HepG2 (cell line): ENCODE results near the gene TNN. TPM values are rescaled to one million over a fixed set of nuclear protein-coding genes. Genes with fewer than 3 reads are reported as not detected.

ENCODE experiments used
- DPF2 ChIP-seq: sonication (generic); formaldehyde crosslinking; IDR thresholded peaks from 2 replicates; pipeline ENCODE4 v1.4.0; 2020; ENCODE audit warnings: mild to moderate bottlenecking, low read depth, missing genetic modification reagents, borderline replicate concordance
- EEA1 ChIP-seq: sonication (generic); formaldehyde crosslinking; IDR thresholded peaks from 2 replicates; pipeline ENCODE4 v1.5.1; 2020; ENCODE audit warnings: mild to moderate bottlenecking, missing genetic modification reagents, borderline replicate concordance
- FOXJ3 ChIP-seq: sonication (generic); formaldehyde crosslinking; IDR thresholded peaks from 2 replicates; pipeline ENCODE4 v1.4.0; 2020; ENCODE audit warnings: missing genetic modification reagents, mild to moderate bottlenecking, borderline replicate concordance
- FOXK2 ChIP-seq: fragments of 450-650 bp; IDR thresholded peaks from 2 replicates; pipeline ENCODE4 v1.6.1; 2016
- MIER3 ChIP-seq: IDR thresholded peaks from 2 replicates; pipeline ENCODE4 v1.6.1; 2016; ENCODE audit warnings: missing compliant biosample characterization, borderline replicate concordance
- MYC ChIP-seq: sonication (generic); formaldehyde crosslinking; IDR thresholded peaks from 2 replicates; pipeline ENCODE4 v1.9.0; 2021; ENCODE audit warnings: missing genetic modification reagents, borderline replicate concordance
- POLR2AphosphoS5 ChIP-seq: IDR thresholded peaks from 2 replicates; pipeline ENCODE4 v1.6.1; 2012; ENCODE audit warnings: low read depth, low read length
- SALL1 ChIP-seq: sonication (generic); formaldehyde crosslinking; IDR thresholded peaks from 2 replicates; pipeline ENCODE4 v1.8.0; 2022; ENCODE audit warnings: mild to moderate bottlenecking, missing genetic modification reagents
- SALL2 ChIP-seq: sonication (generic); formaldehyde crosslinking; IDR thresholded peaks from 2 replicates; pipeline ENCODE4 v1.8.1; 2023; ENCODE audit warnings: mild to moderate bottlenecking, missing genetic modification reagents, inconsistent platforms
- TAF1 ChIP-seq: sonication (generic); formaldehyde crosslinking; IDR thresholded peaks from 2 replicates; pipeline ENCODE4 v1.4.0; 2020; ENCODE audit warnings: missing genetic modification reagents
- TCF7L2 ChIP-seq: IDR thresholded peaks from 2 replicates; pipeline ENCODE4 v1.6.1; 2011; ENCODE audit warnings: mild to moderate bottlenecking, low read depth, low read length, moderate library complexity
- TRAFD1 ChIP-seq: sonication (generic); formaldehyde crosslinking; IDR thresholded peaks from 2 replicates; pipeline ENCODE4 v1.5.1; 2020; ENCODE audit warnings: missing genetic modification reagents, mild to moderate bottlenecking, borderline replicate concordance
- ZC3H13 ChIP-seq: sonication (generic); formaldehyde crosslinking; IDR thresholded peaks from 2 replicates; pipeline ENCODE4 v1.8.1; 2023; ENCODE audit warnings: mild to moderate bottlenecking, missing genetic modification reagents, moderate library complexity
- ZNF138 ChIP-seq: sonication (generic); formaldehyde crosslinking; IDR thresholded peaks from 2 replicates; pipeline ENCODE4 v1.5.0; 2020; ENCODE audit warnings: mild to moderate bottlenecking, low read depth, missing genetic modification reagents
- ZNF446 ChIP-seq: sonication (generic); formaldehyde crosslinking; IDR thresholded peaks from 2 replicates; pipeline ENCODE4 v1.5.0; 2020; ENCODE audit warnings: mild to moderate bottlenecking, missing genetic modification reagents
- ZNF878 ChIP-seq: sonication (generic); formaldehyde crosslinking; IDR thresholded peaks from 2 replicates; pipeline ENCODE4 v1.8.1; 2023; ENCODE audit warnings: mild to moderate bottlenecking, missing genetic modification reagents, moderate library complexity
- polyA plus RNA-seq, 8 experiments: library from polyadenylated mRNA; depleted of rRNA in 3 of 8; stranded (reverse) in 7 of 8; unstranded in 1 of 8; fragments of >200 nt; fragmentation: Illumina TruSeq in 4 of 8; extraction: Trizol in 4 of 8; gene quantifications; 2 replicates each; pipeline versions ENCODE4 v1.2.1 to v1.2.3, GENCODE V29; 2011 to 2016; ENCODE audit warnings: low read depth in 4 of 8, missing spikeins in 1 of 8, mixed read lengths in 1 of 8; ENCODE audit not compliant: insufficient read depth in 1 of 8
- total RNA-seq, 5 experiments: library from RNA; depleted of rRNA; stranded (reverse); fragments of >200 nt; fragmentation: Illumina TruSeq; extraction: Trizol; gene quantifications; 2 replicates each; pipeline ENCODE4 v1.2.3, GENCODE V29; 2016; ENCODE audit warnings: low read depth in 1 of 5
- TF ChIP-seq, protein P1 (sequence below): sonication (generic); formaldehyde crosslinking; IDR thresholded peaks from 2 replicates; pipeline ENCODE4 v1.4.0; 2020; ENCODE audit warnings: missing genetic modification reagents, borderline replicate concordance
- TF ChIP-seq, protein P2 (sequence below): IDR thresholded peaks from 2 replicates; pipeline ENCODE4 v1.6.1; 2018; ENCODE audit warnings: missing genetic modification reagents
- TF ChIP-seq, protein P3 (sequence below): sonication (generic); formaldehyde crosslinking; IDR thresholded peaks from 2 replicates; pipeline ENCODE4 v1.5.0; 2020; ENCODE audit warnings: missing genetic modification reagents

Gene TNN
- total and polyA plus RNA-seq, 2 of the 13 experiments (the other 11 are each of a cell fraction or from before 2014, with no cell fraction given), result not detected

GRCh38 chr1:175023043-175023921 is 44.4 kb upstream of the TNN start, which contains the start of gene MRPS14 (continued):
- no peak for TF ChIP-seq DPF2 (CRISPR knock-in tag)
- TF ChIP-seq POLR2AphosphoS5, result peak; percentile 93
- no peak for TF ChIP-seq ZNF138 (CRISPR knock-in tag)
- TF ChIP-seq SALL2, result 0 out of 2 replicates have a peak, but pooled peaks have one; percentile 52
- TF ChIP-seq, protein P1, sequence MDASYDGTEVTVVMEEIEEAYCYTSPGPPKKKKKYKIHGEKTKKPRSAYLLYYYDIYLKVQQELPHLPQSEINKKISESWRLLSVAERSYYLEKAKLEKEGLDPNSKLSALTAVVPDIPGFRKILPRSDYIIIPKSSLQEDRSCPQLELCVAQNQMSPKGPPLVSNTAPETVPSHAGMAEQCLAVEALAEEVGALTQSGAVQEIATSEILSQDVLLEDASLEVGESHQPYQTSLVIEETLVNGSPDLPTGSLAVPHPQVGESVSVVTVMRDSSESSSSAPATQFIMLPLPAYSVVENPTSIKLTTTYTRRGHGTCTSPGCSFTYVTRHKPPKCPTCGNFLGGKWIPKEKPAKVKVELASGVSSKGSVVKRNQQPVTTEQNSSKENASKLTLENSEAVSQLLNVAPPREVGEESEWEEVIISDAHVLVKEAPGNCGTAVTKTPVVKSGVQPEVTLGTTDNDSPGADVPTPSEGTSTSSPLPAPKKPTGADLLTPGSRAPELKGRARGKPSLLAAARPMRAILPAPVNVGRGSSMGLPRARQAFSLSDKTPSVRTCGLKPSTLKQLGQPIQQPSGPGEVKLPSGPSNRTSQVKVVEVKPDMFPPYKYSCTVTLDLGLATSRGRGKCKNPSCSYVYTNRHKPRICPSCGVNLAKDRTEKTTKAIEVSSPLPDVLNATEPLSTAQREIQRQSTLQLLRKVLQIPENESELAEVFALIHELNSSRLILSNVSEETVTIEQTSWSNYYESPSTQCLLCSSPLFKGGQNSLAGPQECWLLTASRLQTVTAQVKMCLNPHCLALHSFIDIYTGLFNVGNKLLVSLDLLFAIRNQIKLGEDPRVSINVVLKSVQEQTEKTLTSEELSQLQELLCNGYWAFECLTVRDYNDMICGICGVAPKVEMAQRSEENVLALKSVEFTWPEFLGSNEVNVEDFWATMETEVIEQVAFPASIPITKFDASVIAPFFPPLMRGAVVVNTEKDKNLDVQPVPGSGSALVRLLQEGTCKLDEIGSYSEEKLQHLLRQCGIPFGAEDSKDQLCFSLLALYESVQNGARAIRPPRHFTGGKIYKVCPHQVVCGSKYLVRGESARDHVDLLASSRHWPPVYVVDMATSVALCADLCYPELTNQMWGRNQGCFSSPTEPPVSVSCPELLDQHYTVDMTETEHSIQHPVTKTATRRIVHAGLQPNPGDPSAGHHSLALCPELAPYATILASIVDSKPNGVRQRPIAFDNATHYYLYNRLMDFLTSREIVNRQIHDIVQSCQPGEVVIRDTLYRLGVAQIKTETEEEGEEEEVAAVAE, result peak; percentile 79
- TF ChIP-seq TRAFD1 (CRISPR knock-in tag), result no peak
- TF ChIP-seq, protein P2, sequence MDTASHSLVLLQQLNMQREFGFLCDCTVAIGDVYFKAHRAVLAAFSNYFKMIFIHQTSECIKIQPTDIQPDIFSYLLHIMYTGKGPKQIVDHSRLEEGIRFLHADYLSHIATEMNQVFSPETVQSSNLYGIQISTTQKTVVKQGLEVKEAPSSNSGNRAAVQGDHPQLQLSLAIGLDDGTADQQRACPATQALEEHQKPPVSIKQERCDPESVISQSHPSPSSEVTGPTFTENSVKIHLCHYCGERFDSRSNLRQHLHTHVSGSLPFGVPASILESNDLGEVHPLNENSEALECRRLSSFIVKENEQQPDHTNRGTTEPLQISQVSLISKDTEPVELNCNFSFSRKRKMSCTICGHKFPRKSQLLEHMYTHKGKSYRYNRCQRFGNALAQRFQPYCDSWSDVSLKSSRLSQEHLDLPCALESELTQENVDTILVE (CRISPR knock-in tag), result peak; percentile 79; the same call in 1 of the 2 replicates
- TF ChIP-seq, protein P3, sequence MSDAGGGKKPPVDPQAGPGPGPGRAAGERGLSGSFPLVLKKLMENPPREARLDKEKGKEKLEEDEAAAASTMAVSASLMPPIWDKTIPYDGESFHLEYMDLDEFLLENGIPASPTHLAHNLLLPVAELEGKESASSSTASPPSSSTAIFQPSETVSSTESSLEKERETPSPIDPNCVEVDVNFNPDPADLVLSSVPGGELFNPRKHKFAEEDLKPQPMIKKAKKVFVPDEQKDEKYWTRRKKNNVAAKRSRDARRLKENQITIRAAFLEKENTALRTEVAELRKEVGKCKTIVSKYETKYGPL (CRISPR knock-in tag), result 0 out of 2 replicates have a peak, but pooled peaks have one; percentile 47
- peak; percentile 88 for TF ChIP-seq TAF1
- peak; percentile 43; the same call in 1 of the 2 replicates for TF ChIP-seq FOXK2
- TF ChIP-seq FOXJ3 (CRISPR knock-in tag), result peak; percentile 58; the same call in 1 of the 2 replicates
- TF ChIP-seq ZNF446 (CRISPR knock-in tag), result no peak
- no peak for TF ChIP-seq TCF7L2
- TF ChIP-seq ZC3H13 (CRISPR knock-in tag), result 0 out of 2 replicates have a peak, but pooled peaks have one; percentile 28
- TF ChIP-seq MIER3 (CRISPR knock-in tag), result peak; percentile 78; the same call in 1 of the 2 replicates
- peak; percentile 79 for TF ChIP-seq SALL1 (CRISPR knock-in tag)
- no peak for TF ChIP-seq EEA1
- TF ChIP-seq MYC, result peak; percentile 79; the same call in 1 of the 2 replicates
- TF ChIP-seq ZNF878 (CRISPR knock-in tag), result 0 out of 2 replicates have a peak, but pooled peaks have one; percentile 58
